ENCODE data around the gene UBE2D2. TPM values are rescaled to one million over a fixed set of nuclear protein-coding genes. Genes with fewer than 3 reads are reported as not detected.

UBE2D2 gene
- total RNA-seq, 2 experiments from 2014 or later, result 145 to 239 TPM

- Histone ChIP-seq H2AFZ (ENCODE audit: low read length) (no peak overlapping the region), H4K20me1 (ENCODE audit: insufficient read depth, low read length) (peaks cover 5% of the 10 kb centered on the region; the same call in 1 of the 2 replicates), H3K27ac (ENCODE audit: low read depth, low read length, poor library complexity, severe bottlenecking) (peak overlapping the region; percentile 98), H3K9me2 (ENCODE audit: insufficient read depth, low read length) (no peaks in the 10 kb centered on the region), H3K4me1 (ENCODE audit: insufficient read depth, low read length, poor library complexity, severe bottlenecking) (peaks cover 81% of the 10 kb centered on the region), H3K4me2 (ENCODE audit: low read length) (peak overlapping the region; percentile 95), H3K79me2 (ENCODE audit: insufficient read depth, low read depth, low read length) (peaks cover 4% of the 10 kb centered on the region; the same call in 1 of the 2 replicates), H3K4me3 (ENCODE audit: low read depth, low read length, poor library complexity, severe bottlenecking) (peak overlapping the region; percentile 52), H3K9me3 (ENCODE audit: low read length) (no peaks in the 10 kb centered on the region), H3K36me3 (ENCODE audit: insufficient read depth, low read length) (peaks cover 14% of the 10 kb centered on the region; the same call in 1 of the 2 replicates)
- intact Hi-C loops (cut with micrococcal nuclease; ENCODE audit: unreplicated experiment), result loop anchor here (1.0 to 5.0 kb wide), 4 partner anchors 35 to 112 kb away; no protein-coding TSS in a partner anchor
- DNase-seq (ENCODE audit: low spot score), result peak; percentile 81
- ChIA-PET CTCF (ENCODE audit: unreplicated experiment) (interaction anchor here (0.5 to 5.8 kb wide), 10 partner anchors 14 to 227 kb away, joined by 3 to 49 read pairs (median 6); no protein-coding TSS in a partner anchor), POLR2A (interaction anchor here (0.6 to 1.8 kb wide), 12 partner anchors 9 to 83 kb away, joined by 3 to 13 read pairs (median 4); partner anchors contain the start of gene CXXC5)
- peak; percentile 87 for TF ChIP-seq CTCF (conservative IDR thresholded peaks at IDR 0.05; ENCODE audit: low read length)
- TF ChIP-seq EZH2phosphoT487 (IDR thresholded peaks at IDR 0.05; ENCODE audit: borderline replicate concordance, low read depth, low read length), result no peak
- BruUV-seq (replicated peaks), result no TSS peak
These were observed 74.6 kb downstream of the UBE2D2 start for GRCh38 chr5:139635606-139636206.

- peak overlapping the region; percentile 98 for H3K27ac ChIP-seq (ENCODE audit: low read depth, low read length, poor library complexity, severe bottlenecking)
- TF ChIP-seq EZH2phosphoT487 (IDR thresholded peaks at IDR 0.05; ENCODE audit: borderline replicate concordance, low read depth, low read length) (no peak), CTCF (conservative IDR thresholded peaks at IDR 0.05; ENCODE audit: low read length) (no peak)
- peaks cover 5% of the 10 kb centered on the region; the same call in 1 of the 2 replicates for H4K20me1 ChIP-seq (ENCODE audit: insufficient read depth, low read length)
- peak overlapping the region; percentile 64 for H3K4me3 ChIP-seq (ENCODE audit: low read depth, low read length, poor library complexity, severe bottlenecking)
- no TSS peak for BruUV-seq (replicated peaks)
- no peaks in the 10 kb centered on the region for H3K9me2 ChIP-seq (ENCODE audit: insufficient read depth, low read length)
- CTCF ChIA-PET (ENCODE audit: unreplicated experiment), result interaction anchor here (0.5 to 5.8 kb wide), 9 partner anchors 13 to 228 kb away, joined by 3 to 49 read pairs (median 4); no protein-coding TSS in a partner anchor
- peaks cover 4% of the 10 kb centered on the region; the same call in 1 of the 2 replicates for H3K79me2 ChIP-seq (ENCODE audit: insufficient read depth, low read depth, low read length)
- no peak overlapping the region for H2AFZ ChIP-seq (ENCODE audit: low read length)
- H3K36me3 ChIP-seq (ENCODE audit: insufficient read depth, low read length), result peaks cover 13% of the 10 kb centered on the region; the same call in 1 of the 2 replicates
- DNase-seq (ENCODE audit: low spot score), result peak; percentile 98
- peaks cover 81% of the 10 kb centered on the region for H3K4me1 ChIP-seq (ENCODE audit: insufficient read depth, low read length, poor library complexity, severe bottlenecking)
- POLR2A ChIA-PET, result interaction anchor here (0.6 to 1.6 kb wide), 10 partner anchors 9 to 83 kb away, joined by 3 to 13 read pairs (median 4); partner anchors contain the start of gene CXXC5
- intact Hi-C loops (cut with micrococcal nuclease; ENCODE audit: unreplicated experiment), result loop anchor here (1.0 to 5.0 kb wide), 4 partner anchors 34 to 111 kb away; no protein-coding TSS in a partner anchor
- no peaks in the 10 kb centered on the region for H3K9me3 ChIP-seq (ENCODE audit: low read length)
- peak overlapping the region; percentile 95 for H3K4me2 ChIP-seq (ENCODE audit: low read length)
These were observed 75.2 kb downstream of the UBE2D2 start for GRCh38 chr5:139636207-139636792.
